NB4 (cell line): Measurements from ENCODE around the gene TRIO.

Source experiments
- POLR2A ChIP-seq: IDR thresholded peaks from 2 replicates; pipeline ENCODE4 v1.6.1; 2011; ENCODE audit warnings: mild to moderate bottlenecking; ENCODE audit not compliant: insufficient read length; ENCODE audit errors: extremely low read depth
- TF ChIP-seq, protein P1 (sequence below): IDR thresholded peaks from one replicate; pipeline ENCODE4 v1.5.1; 2012; ENCODE audit warnings: low read depth, low read length

GRCh38 chr5:14359069-14360043 is 216.2 kb downstream of the TRIO start:
- TF ChIP-seq, protein P1, sequence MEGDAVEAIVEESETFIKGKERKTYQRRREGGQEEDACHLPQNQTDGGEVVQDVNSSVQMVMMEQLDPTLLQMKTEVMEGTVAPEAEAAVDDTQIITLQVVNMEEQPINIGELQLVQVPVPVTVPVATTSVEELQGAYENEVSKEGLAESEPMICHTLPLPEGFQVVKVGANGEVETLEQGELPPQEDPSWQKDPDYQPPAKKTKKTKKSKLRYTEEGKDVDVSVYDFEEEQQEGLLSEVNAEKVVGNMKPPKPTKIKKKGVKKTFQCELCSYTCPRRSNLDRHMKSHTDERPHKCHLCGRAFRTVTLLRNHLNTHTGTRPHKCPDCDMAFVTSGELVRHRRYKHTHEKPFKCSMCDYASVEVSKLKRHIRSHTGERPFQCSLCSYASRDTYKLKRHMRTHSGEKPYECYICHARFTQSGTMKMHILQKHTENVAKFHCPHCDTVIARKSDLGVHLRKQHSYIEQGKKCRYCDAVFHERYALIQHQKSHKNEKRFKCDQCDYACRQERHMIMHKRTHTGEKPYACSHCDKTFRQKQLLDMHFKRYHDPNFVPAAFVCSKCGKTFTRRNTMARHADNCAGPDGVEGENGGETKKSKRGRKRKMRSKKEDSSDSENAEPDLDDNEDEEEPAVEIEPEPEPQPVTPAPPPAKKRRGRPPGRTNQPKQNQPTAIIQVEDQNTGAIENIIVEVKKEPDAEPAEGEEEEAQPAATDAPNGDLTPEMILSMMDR, result no peak
- TF ChIP-seq POLR2A, result no peak
